ENCODE measurements around the gene CRX.

- TF ChIP-seq POLR2A (IDR thresholded peaks at IDR 0.05; ENCODE audit: low read depth, low read length) (no peak), POLR2AphosphoS5 (IDR thresholded peaks at IDR 0.05; ENCODE audit: low read depth, low read length) (no peak)
These were observed 23.5 kb upstream of the CRX start for GRCh38 chr19:47797996-47798903.

All from GM12892 (cell line).